Kidney (tissue), 14 donors: ENCODE results near the gene SPATA7. TPM values are rescaled to one million over a fixed set of nuclear protein-coding genes. Genes with fewer than 3 reads are reported as not detected.
"Not testable (repeated sequence)": the region's sequence is repeated elsewhere in the genome, so short reads cannot be mapped to it uniquely, and the experiment has no call there.

ENCODE experiments used
- DNase-seq, 5 donors: peaks; one replicate each; pipeline ENCODE4 v3.0.0-alpha.2; 2013 to 2020
- FAIRE-seq: peaks from 2 replicates; lab custom pipeline; 2012; peaks lifted over from hg19 to GRCh38; lab: Jason Lieb, UNC
- H3K27ac ChIP-seq, 2 donors: one replicate each; pipeline ENCODE4 v1.7.0; 2013; ENCODE audit warnings: low read depth in 2 of 2, low read length in 2 of 2, inconsistent platforms in 1 of 2
- H3K27me3 ChIP-seq: one replicate; pipeline ENCODE4 v1.7.1; 2013; ENCODE audit warnings: low read length, inconsistent platforms; ENCODE audit not compliant: control insufficient read depth, insufficient read depth
- H3K36me3 ChIP-seq, 3 donors: one replicate each; pipeline versions ENCODE4 v1.7.0 to v1.7.1; 2013; ENCODE audit warnings: low read length in 3 of 3, control low read depth in 1 of 3, inconsistent platforms in 1 of 3; ENCODE audit not compliant: insufficient read depth in 3 of 3, control insufficient read depth in 2 of 3
- H3K4me1 ChIP-seq, 3 donors: one replicate each; pipeline versions ENCODE4 v1.7.0 to v1.7.1; 2013; ENCODE audit warnings: low read length in 3 of 3, inconsistent platforms in 1 of 3, low read depth in 1 of 3; ENCODE audit not compliant: control insufficient read depth in 2 of 3, insufficient read depth in 2 of 3
- H3K4me3 ChIP-seq, 3 donors: one replicate each; pipeline versions ENCODE4 v1.7.0 to v1.8.1; 2013; ENCODE audit warnings: low read length in 3 of 3, control low read depth in 1 of 3, inconsistent platforms in 1 of 3
- H3K9ac ChIP-seq, 3 donors: one replicate each; pipeline versions ENCODE4 v1.7.0 to v1.7.1; 2013; ENCODE audit warnings: low read length in 3 of 3, control low read depth in 1 of 3, inconsistent platforms in 1 of 3
- H3K9me3 ChIP-seq, 3 donors: one replicate each; pipeline versions ENCODE4 v1.7.0 to v1.7.1; 2013; ENCODE audit warnings: low read length in 3 of 3, control low read depth in 1 of 3, inconsistent platforms in 1 of 3; ENCODE audit not compliant: control insufficient read depth in 2 of 3, insufficient read depth in 1 of 3
- intact Hi-C: fragments of 100-400 bp; cut with DNase I; formaldehyde crosslinking; loops from one replicate; pipeline ENCODE4 v1.11.1; 2022
- polyA plus RNA-seq: library from polyadenylated mRNA; stranded (reverse); fragments of 350-450 nt; fragmentation: Illumina TruSeq; extraction: RNeasy Lipid Tissue Mini Kit (QIAGEN cat#74804); gene quantifications from one replicate; pipeline ENCODE4 v1.2.3, GENCODE V29; 2014; ENCODE audit warnings: low read depth, low replicate concordance; ENCODE audit not compliant: insufficient read depth
- total RNA-seq: library from RNA; stranded (reverse); fragmentation: NEBNext Ultra II Directional; extraction: Animal tissue kit (Norgen Biotek cat#: 25700); gene quantifications from one replicate; pipeline ENCODE4 v1.2.1, GENCODE V29; 2021
- TF ChIP-seq, protein P1 (sequence below): IDR thresholded peaks from 3 replicates; pipeline ENCODE4 v1.5.1; 2012; ENCODE audit warnings: mild to moderate bottlenecking, moderate library complexity, borderline replicate concordance; ENCODE audit not compliant: insufficient read depth; ENCODE audit errors: extremely low read depth
- donor health status: control.
- donor health status: control.
- donor health status: control.
- donor health status: control.
- donor health status: control.
- donor health status: DM: yes; HTN: yes; CAD: no.
- donor health status: Normal renal cell carcinoma (clear cell type).

Gene SPATA7
- total and polyA plus RNA-seq, 2 donors from 2014 or later, result 14.0 to 17.4 TPM

DNA sequence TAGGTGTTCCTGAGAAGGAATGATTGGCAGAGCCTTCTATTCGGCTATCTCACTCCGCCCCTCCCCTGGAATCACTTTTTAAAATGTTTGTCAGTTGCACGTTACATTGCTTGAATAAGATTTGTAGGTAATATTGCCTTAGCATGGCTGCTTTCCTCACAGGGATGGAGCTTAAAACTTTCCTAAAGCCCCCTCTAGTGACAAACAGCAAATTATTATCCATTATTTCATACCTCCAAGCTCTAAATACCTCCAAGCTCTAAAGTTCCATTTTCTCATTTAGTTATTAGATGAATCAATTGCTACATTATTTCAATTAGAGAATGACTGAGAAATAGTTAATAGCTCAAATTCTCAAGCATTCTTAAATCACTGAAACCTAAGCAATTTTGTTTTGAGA, 5.1 kb upstream of the SPATA7 start:
- no peaks in the 10 kb centered on the region for H3K9me3 ChIP-seq
- no peaks in the 10 kb centered on the region for H3K36me3 ChIP-seq
- FAIRE-seq, result no peak
- H3K27me3 ChIP-seq, result no peaks in the 10 kb centered on the region
- peak in 2 of 5 donors; percentile 9 to 34 for DNase-seq
- no peak overlapping the region for H3K9ac ChIP-seq
- intact Hi-C loops, result no loop called here
- no peak overlapping the region for H3K4me3 ChIP-seq
- H3K4me1 ChIP-seq, result no peaks in the 10 kb centered on the region
- H3K27ac ChIP-seq, result no peak overlapping the region
- TF ChIP-seq, protein P1, sequence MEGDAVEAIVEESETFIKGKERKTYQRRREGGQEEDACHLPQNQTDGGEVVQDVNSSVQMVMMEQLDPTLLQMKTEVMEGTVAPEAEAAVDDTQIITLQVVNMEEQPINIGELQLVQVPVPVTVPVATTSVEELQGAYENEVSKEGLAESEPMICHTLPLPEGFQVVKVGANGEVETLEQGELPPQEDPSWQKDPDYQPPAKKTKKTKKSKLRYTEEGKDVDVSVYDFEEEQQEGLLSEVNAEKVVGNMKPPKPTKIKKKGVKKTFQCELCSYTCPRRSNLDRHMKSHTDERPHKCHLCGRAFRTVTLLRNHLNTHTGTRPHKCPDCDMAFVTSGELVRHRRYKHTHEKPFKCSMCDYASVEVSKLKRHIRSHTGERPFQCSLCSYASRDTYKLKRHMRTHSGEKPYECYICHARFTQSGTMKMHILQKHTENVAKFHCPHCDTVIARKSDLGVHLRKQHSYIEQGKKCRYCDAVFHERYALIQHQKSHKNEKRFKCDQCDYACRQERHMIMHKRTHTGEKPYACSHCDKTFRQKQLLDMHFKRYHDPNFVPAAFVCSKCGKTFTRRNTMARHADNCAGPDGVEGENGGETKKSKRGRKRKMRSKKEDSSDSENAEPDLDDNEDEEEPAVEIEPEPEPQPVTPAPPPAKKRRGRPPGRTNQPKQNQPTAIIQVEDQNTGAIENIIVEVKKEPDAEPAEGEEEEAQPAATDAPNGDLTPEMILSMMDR, result peak; percentile 10

DNA sequence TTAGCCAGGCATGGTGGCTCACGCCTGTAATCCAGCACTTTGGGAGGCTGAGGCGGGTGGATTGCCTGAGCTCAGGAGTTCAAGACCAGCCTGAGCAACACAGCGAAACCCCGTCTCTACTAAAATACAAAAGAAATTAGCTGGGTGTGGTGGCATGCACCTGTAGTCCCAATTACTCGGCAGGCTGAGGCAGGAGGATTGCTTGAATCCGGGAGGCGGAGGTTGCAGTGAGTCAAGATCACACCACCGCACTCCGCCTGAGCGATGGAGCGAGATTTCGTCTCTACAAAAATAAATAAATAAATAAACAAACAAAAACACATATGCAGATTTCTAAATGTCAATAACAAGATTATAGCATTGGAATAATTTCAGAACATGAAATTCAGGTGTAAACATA, 3.8 kb upstream of the SPATA7 start:
- H3K27me3 ChIP-seq, intact Hi-C loops, H3K9ac ChIP-seq, H3K9me3 ChIP-seq, H3K36me3 ChIP-seq, H3K4me3 ChIP-seq, FAIRE-seq, DNase-seq, H3K4me1 ChIP-seq, H3K27ac ChIP-seq: not testable (repeated sequence)

DNA sequence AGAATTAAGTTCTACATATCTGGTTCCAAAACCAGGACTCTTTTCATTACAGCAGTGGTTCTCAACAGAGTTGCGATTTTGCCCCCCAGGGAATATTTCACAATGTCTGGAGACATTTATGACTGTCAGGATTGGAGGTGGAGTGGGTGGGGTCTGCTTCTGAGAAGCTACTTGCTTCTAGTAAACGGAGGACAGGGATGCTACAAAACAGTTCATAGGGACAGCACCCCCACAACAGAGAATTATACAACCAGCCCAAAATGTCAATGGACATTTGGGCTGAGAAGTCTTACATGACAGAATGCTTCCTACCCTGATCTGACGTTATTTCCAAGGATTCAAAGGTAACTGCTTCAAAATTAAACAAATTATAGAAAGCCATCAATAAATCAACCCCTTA, 739 bp upstream of the SPATA7 start:
- Histone ChIP-seq H3K36me3 (no peaks in the 10 kb centered on the region), H3K9ac (peak overlapping the region; percentile 52 to 93 (median 89)), H3K9me3 (no peaks in the 10 kb centered on the region), H3K4me1 (peaks cover 0 to 5% (median 0%) of the 10 kb centered on the region in 3 donors), H3K4me3 (peak overlapping the region; percentile 94 to 96 (median 95)), H3K27ac (no peak overlapping the region), H3K27me3 (no peaks in the 10 kb centered on the region)
- DNase-seq (peak in 1 of 5 donors; percentile 29), FAIRE-seq (no peak)
- intact Hi-C loops, result no loop called here
- TF ChIP-seq, protein P1, result no peak

DNA sequence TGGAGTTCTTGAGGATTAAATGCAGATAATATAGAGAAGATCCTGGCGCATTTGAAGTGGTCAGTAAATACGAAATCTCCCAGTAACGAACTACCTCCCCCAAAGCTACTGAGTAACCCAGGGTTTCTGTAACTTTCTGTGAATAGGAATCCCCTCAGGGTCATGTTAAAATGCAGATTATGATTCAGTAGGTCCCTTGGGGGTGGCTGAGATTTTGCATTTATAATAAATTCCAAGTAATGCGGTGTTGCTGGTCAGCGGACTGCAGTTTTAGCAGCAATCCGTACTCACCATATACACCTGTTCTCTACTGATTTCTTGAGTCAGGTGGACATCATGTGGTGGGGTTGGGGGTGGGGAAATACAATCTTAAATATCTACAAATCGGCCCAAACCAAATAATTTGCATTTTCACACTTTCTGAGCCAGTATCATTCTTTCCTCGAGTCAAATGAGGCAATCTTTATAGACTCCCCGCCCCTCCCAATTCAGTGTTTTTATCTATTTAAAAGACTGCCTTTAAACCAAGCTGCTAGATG, 868 bp downstream of the SPATA7 start:
- Histone ChIP-seq H3K4me3 (peak overlapping the region; percentile 94 to 96 (median 95)), H3K9ac (peak overlapping the region in 2 of 3 donors; percentile 89 to 93), H3K36me3 (no peaks in the 10 kb centered on the region), H3K9me3 (no peaks in the 10 kb centered on the region), H3K27ac (no peak overlapping the region), H3K27me3 (no peaks in the 10 kb centered on the region), H3K4me1 (peaks cover 0 to 5% (median 0%) of the 10 kb centered on the region in 3 donors)
- no peak for FAIRE-seq
- intact Hi-C loops, result no loop called here
- TF ChIP-seq, protein P1, result no peak
- DNase-seq, result peak in 2 of 5 donors; percentile 21 to 36
